HepG2 (cell line): ENCODE data around the gene NOXO1. TPM values are rescaled to one million over a fixed set of nuclear protein-coding genes. Genes with fewer than 3 reads are reported as not detected.

Source experiments
- EEA1 ChIP-seq: sonication (generic); formaldehyde crosslinking; IDR thresholded peaks from 2 replicates; pipeline ENCODE4 v1.5.1; 2020; ENCODE audit warnings: mild to moderate bottlenecking, missing genetic modification reagents, borderline replicate concordance
- HMGXB3 ChIP-seq: sonication (generic); formaldehyde crosslinking; IDR thresholded peaks from 2 replicates; pipeline ENCODE4 v1.4.0; 2020; ENCODE audit warnings: missing genetic modification reagents, borderline replicate concordance
- HNF4G ChIP-seq, 2 experiments: sonication (generic) in 1 of 2; formaldehyde crosslinking in 1 of 2; IDR thresholded peaks; 2 replicates each; pipeline versions ENCODE4 v1.4.0 to v1.6.1; 2011 to 2020; ENCODE audit warnings: borderline replicate concordance in 2 of 2, low read depth in 2 of 2, mild to moderate bottlenecking in 2 of 2, low read length in 1 of 2, missing genetic modification reagents in 1 of 2, moderate library complexity in 1 of 2
- KLF12 ChIP-seq: sonication (generic); formaldehyde crosslinking; IDR thresholded peaks from 2 replicates; pipeline ENCODE4 v1.4.0; 2020; ENCODE audit warnings: missing genetic modification reagents, borderline replicate concordance
- PHF21A ChIP-seq: sonication (generic); formaldehyde crosslinking; IDR thresholded peaks from 2 replicates; pipeline ENCODE4 v1.5.0; 2020; ENCODE audit warnings: mild to moderate bottlenecking, missing genetic modification reagents
- PPARG ChIP-seq: conservative IDR thresholded peaks from 2 replicates; pipeline ENCODE4 v1.6.1; 2016; ENCODE audit warnings: missing biosample characterization, missing genetic modification reagents
- SAP130 ChIP-seq: IDR thresholded peaks from 2 replicates; pipeline ENCODE4 v1.6.1; 2016; ENCODE audit warnings: low read depth
- SOX13 ChIP-seq, 3 experiments: fragments of 450-650 bp in 1 of 3; sonication (generic) in 1 of 3; formaldehyde crosslinking in 1 of 3; IDR thresholded peaks in 2 of 3; conservative IDR thresholded peaks in 1 of 3; 2 replicates each; pipeline versions ENCODE4 v1.5.0 to v1.6.1; 2016 to 2020; ENCODE audit warnings: antibody characterized with exemption in 1 of 3, mild to moderate bottlenecking in 1 of 3, missing compliant biosample characterization in 1 of 3, missing genetic modification reagents in 1 of 3, moderate library complexity in 1 of 3
- ZBTB34 ChIP-seq: sonication (generic); formaldehyde crosslinking; IDR thresholded peaks from 2 replicates; pipeline ENCODE4 v1.8.0; 2022; ENCODE audit warnings: mild to moderate bottlenecking, missing genetic modification reagents
- ZEB1 ChIP-seq: IDR thresholded peaks from 2 replicates; pipeline ENCODE4 v1.6.1; 2012; ENCODE audit warnings: mild to moderate bottlenecking, low read depth, inconsistent platforms; ENCODE audit not compliant: insufficient replicate concordance
- ZNF180 ChIP-seq: sonication (generic); formaldehyde crosslinking; IDR thresholded peaks from 2 replicates; pipeline ENCODE4 v1.4.0; 2020; ENCODE audit warnings: low read depth, missing genetic modification reagents, borderline replicate concordance
- ZNF563 ChIP-seq: sonication (generic); formaldehyde crosslinking; IDR thresholded peaks from 2 replicates; pipeline ENCODE4 v1.8.0; 2022; ENCODE audit warnings: mild to moderate bottlenecking, moderate library complexity, missing genetic modification reagents
- polyA plus RNA-seq, 8 experiments: library from polyadenylated mRNA; depleted of rRNA in 3 of 8; stranded (reverse) in 7 of 8; unstranded in 1 of 8; fragments of >200 nt; fragmentation: Illumina TruSeq in 4 of 8; extraction: Trizol in 4 of 8; gene quantifications; 2 replicates each; pipeline versions ENCODE4 v1.2.1 to v1.2.3, GENCODE V29; 2011 to 2016; ENCODE audit warnings: low read depth in 4 of 8, missing spikeins in 1 of 8, mixed read lengths in 1 of 8; ENCODE audit not compliant: insufficient read depth in 1 of 8
- total RNA-seq, 5 experiments: library from RNA; depleted of rRNA; stranded (reverse); fragments of >200 nt; fragmentation: Illumina TruSeq; extraction: Trizol; gene quantifications; 2 replicates each; pipeline ENCODE4 v1.2.3, GENCODE V29; 2016; ENCODE audit warnings: low read depth in 1 of 5
- TF ChIP-seq, protein P1 (sequence below): IDR thresholded peaks from 2 replicates; pipeline ENCODE4 v1.4.0; 2020; ENCODE audit warnings: mild to moderate bottlenecking, missing genetic modification reagents
- TF ChIP-seq, protein P2 (sequence below): IDR thresholded peaks from 2 replicates; pipeline ENCODE4 v1.6.1; 2012; ENCODE audit warnings: low read depth, low read length, improper control_type of control experiment

Gene NOXO1
- total and polyA plus RNA-seq, 2 of the 13 experiments (the other 11 are each of a cell fraction or from before 2014, with no cell fraction given), result 0.69 to 1.4 TPM

- TF ChIP-seq ZNF180 (CRISPR knock-in tag) (0 out of 2 replicates have a peak, but pooled peaks have one; percentile 35), KLF12 (CRISPR knock-in tag) (peak; percentile 57; the same call in 1 of the 2 replicates), PHF21A (peak; percentile 14; the same call in 1 of the 2 replicates), ZEB1 (no peak), EEA1 (CRISPR knock-in tag) (no peak), ZNF563 (CRISPR knock-in tag) (no peak), HNF4G (IDR thresholded peaks at IDR 0.05; ENCODE audit: borderline replicate concordance, low read depth, low read length) (peak; percentile 17; the same call in 1 of the 2 replicates), HNF4G (CRISPR knock-in tag; IDR thresholded peaks at IDR 0.05; ENCODE audit: borderline replicate concordance, low read depth) (no peak), SOX13 (IDR thresholded peaks at IDR 0.05) (peak; percentile 26; the same call in 1 of the 2 replicates), SOX13 (CRISPR knock-in tag; conservative IDR thresholded peaks at IDR 0.05 in 1 of 2, IDR thresholded peaks at IDR 0.05 in 1 of 2) (no peak), ZBTB34 (peak; percentile 93), SAP130 (peak; percentile 50), HMGXB3 (CRISPR knock-in tag) (no peak; the same call in 1 of the 2 replicates), PPARG (0 out of 2 replicates have a peak, but pooled peaks have one; percentile 43)
- TF ChIP-seq, protein P1, sequence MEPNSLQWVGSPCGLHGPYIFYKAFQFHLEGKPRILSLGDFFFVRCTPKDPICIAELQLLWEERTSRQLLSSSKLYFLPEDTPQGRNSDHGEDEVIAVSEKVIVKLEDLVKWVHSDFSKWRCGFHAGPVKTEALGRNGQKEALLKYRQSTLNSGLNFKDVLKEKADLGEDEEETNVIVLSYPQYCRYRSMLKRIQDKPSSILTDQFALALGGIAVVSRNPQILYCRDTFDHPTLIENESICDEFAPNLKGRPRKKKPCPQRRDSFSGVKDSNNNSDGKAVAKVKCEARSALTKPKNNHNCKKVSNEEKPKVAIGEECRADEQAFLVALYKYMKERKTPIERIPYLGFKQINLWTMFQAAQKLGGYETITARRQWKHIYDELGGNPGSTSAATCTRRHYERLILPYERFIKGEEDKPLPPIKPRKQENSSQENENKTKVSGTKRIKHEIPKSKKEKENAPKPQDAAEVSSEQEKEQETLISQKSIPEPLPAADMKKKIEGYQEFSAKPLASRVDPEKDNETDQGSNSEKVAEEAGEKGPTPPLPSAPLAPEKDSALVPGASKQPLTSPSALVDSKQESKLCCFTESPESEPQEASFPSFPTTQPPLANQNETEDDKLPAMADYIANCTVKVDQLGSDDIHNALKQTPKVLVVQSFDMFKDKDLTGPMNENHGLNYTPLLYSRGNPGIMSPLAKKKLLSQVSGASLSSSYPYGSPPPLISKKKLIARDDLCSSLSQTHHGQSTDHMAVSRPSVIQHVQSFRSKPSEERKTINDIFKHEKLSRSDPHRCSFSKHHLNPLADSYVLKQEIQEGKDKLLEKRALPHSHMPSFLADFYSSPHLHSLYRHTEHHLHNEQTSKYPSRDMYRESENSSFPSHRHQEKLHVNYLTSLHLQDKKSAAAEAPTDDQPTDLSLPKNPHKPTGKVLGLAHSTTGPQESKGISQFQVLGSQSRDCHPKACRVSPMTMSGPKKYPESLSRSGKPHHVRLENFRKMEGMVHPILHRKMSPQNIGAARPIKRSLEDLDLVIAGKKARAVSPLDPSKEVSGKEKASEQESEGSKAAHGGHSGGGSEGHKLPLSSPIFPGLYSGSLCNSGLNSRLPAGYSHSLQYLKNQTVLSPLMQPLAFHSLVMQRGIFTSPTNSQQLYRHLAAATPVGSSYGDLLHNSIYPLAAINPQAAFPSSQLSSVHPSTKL, result 0 out of 2 replicates have a peak, but pooled peaks have one; percentile 11
- TF ChIP-seq, protein P2, sequence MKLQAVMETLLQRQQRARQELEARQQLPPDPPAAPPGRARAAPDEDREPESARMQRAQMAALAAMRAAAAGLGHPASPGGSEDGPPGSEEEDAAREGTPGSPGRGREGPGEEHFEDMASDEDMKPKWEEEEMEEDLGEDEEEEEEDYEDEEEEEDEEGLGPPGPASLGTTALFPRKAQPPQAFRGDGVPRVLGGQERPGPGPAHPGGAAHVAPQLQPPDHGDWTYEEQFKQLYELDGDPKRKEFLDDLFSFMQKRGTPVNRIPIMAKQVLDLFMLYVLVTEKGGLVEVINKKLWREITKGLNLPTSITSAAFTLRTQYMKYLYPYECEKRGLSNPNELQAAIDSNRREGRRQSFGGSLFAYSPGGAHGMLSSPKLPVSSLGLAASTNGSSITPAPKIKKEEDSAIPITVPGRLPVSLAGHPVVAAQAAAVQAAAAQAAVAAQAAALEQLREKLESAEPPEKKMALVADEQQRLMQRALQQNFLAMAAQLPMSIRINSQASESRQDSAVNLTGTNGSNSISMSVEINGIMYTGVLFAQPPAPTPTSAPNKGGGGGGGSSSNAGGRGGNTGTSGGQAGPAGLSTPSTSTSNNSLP, result 0 out of 2 replicates have a peak, but pooled peaks have one; percentile 22
Observed at GRCh38 chr16:2015117-2015946, 34.1 kb upstream of the NOXO1 start (continued).
